HL-60/S4 treated with retinoic acid at 250 ng/mL for 4 days and 3 days (cell line): Measurements from ENCODE around the gene SKI.
"Not testable (repeated sequence)": the region's sequence is repeated elsewhere in the genome, so short reads cannot be mapped to it uniquely, and the experiment has no call there.

Source experiments
- in situ Hi-C: fragments of 300-500 bp; cut with MboI; formaldehyde crosslinking; loops from 2 replicates; pipeline ENCODE4 v1.7.0; 2022; ENCODE audit warnings: low sequenced_read_pairs

Gene SKI

DNA sequence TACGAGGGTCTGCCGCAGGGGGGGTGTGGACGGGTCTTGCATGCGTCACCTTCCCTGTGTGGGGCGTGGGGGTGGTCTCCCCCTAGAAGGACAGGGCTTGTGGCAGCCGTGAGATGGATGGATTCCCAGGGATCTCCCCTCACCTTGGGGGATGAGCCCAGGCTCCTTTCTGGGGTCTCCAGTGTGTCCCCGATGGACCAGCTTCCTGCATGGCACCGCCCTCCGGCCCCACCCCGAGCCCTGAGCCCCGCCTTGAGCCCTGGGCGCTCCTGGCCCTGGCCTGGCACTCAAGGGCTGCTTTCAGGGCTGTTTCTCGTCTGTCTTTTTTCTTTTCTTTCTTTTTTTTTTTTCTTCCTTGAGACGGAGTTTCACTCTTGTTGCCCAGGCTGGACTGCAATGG lies 59.5 kb downstream of the SKI start:
- in situ Hi-C loops: no loop called here

DNA sequence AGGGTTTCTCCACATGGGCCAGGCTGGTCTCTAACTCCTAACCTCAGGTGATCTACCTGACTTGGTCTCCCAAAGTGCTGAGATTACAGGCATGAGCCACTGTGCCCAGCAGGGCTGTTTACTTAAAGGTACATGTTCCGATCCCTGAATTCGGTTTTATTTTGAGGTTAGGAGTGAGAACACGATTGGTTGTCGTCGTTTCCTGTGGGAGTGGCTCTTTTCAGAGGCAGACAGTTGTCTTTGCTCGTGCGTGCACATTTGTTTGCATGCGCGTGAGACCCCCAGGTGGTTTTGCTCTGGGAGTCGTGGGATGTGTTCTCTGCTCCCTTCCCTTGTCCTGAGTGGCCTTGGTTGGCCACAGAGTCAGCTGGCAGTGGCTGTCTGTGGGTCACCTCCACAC lies 60.2 kb downstream of the SKI start:
- in situ Hi-C loops: no loop called here

DNA sequence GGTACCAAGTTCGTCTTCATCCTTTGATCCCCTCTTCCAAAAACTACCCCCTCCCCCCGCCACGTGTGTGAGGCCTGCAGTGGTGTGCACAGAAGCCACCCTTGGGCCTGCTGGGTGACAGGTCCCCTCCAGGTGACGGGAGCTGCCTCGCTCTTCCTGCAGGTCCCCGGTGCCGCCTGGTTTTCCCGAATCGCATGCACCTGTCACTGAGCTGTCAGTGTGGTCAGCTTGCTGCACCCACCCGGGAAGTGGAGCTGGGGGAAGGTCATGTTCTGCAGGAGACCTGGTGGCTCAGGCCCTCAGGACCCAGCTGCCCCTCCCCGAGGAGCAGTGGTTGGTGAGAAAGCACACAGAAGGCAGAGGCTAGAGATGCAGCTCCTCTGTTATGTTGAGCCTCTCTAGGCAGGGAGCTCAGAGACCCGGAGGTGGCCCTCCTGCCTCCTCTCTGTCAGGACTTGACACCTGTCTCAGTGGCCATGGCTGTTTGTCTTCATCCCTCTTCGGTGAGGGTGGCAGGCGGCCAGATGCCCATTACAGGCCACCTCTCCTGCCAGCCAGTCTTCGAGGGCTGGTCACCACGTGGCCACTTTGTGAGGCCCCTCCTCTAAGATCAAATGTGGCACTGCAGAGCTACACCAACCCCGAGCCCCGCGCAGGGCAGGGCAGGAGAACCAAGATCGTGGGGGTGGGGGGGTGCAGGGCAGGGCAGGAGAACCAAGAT lies 60.9 kb downstream of the SKI start:
- in situ Hi-C loops: no loop called here

DNA sequence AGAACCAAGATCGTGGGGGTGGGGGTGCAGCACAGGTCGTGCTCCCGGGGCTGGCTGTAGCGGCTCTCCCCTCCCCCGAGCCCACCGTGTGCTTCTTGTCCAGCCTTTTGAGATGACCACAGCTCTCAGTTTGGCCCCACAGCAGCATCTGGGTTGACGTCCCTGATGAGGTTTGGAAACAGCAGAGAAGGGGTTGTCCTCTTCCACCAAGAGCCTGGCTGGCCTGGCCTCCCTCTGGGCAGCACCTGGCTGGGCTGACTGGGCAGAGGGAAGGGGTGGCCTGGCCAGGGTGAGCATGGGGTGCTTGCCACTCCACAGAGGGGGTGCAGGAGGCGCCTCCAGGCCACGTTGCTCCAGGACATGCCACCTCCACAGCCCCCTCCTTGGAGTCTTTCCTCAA lies 61.5 kb downstream of the SKI start:
- in situ Hi-C loops: no loop called here

DNA sequence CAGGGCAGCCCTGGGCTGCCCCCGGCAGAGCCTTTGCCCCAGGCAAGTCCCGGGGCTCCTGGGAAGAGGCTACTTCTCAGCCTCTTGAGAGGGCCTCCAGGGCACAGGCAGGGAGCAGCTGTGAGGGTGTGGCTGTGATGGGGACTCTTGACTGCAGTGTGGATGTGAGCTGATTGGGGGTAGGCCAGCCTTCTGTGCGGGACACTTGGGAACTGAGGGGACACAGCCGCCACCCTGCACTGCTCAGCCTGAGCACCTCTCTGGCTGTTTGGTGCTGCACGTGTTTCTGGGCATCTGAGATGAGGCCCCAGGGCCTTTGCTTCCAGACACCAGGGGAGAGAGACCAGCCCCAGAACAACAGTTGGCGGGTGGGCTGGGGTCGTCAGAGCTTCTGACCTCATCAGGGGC lies 62.1 kb downstream of the SKI start:
- in situ Hi-C loops: no loop called here

DNA sequence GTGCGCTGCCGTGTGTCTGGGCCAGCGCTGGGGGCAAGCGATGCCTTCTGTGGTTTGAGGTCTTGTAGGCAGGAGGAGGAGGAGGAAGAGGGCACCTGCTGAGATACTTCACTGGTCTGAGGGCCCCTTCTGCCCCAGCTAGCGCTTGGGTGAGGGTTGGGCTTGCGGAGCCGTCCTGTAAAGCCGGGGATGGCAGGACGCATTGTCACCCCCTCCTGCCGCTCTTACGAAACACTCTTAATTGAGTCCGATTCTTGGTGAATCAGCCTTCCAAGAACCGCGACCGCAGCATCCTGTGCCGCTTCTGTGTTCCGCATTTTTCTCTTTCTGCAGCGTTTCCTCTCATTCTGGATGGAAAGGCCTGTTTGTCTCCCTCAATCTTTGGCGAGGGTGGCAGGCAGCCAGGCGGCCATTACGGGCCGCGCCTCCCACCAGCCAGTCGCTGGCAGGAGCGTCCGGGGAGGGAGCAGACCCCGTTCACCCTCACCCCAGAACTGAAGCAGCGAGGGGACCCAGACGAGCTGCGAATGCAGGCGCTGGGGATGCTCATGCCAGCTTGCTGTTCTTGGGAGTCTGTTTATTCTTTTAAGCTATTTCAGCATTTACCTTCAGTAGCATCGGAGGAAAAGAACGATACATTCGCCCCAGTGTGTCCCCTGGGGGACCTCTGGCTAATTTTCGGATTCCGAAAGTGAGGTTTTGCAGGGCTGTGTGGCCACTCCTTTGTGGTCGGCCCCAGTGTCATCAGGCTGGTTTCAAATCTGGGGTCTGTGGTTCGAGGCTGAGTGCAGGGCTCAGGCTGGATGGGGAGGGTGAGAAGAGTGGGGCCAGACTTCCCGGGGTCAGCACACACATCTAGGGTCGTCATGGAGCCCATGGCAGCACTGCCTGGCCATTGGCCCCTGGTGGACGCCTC lies 62.7 kb downstream of the SKI start:
- in situ Hi-C loops: no loop called here

DNA sequence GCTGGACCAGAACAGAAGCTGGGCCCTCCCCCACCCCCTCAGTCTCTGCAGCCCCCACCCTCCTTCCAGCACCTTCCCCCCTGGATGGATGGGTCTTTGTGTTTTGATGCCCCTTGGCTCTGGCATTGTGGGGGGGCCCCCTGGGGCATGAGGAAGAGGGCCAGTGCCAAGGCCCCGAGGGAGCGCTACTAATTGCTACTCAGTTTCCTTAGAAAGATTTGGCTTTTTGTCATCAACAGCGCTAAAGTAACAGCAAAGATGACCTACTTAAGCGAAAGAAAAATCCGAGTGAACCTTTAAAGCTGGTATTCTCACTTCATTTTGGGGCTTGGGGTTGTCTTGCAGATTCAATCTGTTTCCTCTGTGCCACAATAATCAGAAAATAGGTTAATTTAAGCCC lies 63.5 kb downstream of the SKI start:
- in situ Hi-C loops: no loop called here

DNA sequence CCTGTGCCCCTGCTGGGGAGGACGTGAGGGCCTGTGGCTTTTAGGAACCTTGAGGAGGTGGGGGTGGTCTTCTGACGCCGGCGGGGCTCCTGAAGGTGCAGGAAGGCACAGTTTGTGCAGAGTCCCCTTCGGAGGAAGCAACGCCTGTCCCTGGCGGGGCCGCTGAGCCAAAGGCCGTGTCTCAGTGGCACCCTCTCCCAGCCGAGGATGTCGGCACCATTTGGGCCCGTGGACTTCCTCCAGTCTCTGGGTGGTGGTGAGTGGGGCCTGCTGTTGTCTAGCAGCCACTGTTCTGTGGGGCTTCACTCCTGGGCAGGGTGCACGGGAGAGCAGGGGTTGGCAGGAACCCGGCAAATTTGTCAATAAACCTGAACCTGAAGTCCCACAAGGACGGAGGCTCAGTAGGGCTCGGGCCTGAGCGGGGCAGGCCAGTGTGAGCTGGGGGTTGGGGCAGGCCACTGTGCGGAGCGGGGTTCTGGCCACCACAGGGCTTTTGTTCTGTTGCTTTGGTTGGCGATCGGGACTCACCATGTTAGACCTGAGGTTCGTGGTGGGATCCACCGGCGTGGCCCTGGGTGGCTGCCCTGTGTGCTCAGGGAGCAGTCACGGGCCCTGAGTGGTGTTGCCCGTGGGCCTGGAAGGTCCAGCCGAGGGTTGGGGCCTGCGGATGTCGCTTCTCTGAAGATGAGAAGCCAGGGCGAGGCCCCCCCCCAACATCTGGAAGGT lies 64.8 kb downstream of the SKI start:
- in situ Hi-C loops: no loop called here

DNA sequence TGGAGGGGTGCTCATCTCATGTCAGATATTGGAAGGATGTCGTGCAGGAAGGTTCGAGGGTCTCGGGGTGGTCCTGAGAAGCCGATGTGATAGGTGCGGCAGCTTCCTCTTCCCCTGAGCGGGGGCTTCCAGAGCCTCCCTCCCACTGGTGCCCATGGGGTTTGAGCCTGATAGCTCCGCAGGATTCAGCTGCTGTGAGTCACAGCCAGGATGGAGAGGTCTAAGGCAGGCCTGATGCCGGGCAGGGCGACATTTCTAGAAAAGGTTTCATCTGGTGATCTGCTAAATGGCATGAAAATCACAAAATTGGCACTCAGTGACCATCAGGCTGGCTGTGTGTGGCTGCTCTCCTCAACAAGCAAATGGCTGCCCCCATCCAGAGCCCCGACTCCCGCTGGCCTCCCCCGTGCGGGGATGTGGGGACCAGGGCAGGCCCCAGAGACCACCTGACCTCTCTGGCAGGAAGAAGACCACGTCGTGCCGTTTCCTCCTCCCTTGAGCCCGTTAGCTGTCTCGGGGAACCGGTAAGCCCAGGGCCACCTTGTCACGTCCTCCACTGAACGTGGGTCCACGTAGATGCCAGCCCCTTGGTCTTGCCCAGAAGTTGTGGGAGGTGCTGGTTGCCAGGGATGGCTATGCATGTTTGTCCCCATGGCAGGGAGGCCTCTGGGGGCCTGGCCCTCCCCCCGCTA lies 66.1 kb downstream of the SKI start:
- in situ Hi-C loops: no loop called here

DNA sequence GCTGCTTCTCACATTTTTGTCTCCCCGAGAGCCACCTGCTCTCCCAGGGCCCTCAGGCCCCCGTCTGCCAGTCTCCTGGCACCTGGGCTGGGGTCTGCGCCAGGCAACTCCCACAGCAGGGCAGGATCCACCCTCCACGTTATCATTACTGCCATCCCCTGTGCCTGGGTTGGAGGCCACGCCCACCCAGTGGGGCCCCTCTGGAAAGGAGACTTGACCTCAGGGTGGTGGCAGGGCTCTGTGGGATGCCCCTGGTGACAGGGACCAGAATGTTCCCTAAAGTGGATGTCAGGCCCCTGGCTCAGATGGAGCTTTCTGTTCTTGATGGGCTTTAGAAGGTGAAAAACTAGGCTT lies 66.6 kb downstream of the SKI start:
- in situ Hi-C loops: no loop called here

DNA sequence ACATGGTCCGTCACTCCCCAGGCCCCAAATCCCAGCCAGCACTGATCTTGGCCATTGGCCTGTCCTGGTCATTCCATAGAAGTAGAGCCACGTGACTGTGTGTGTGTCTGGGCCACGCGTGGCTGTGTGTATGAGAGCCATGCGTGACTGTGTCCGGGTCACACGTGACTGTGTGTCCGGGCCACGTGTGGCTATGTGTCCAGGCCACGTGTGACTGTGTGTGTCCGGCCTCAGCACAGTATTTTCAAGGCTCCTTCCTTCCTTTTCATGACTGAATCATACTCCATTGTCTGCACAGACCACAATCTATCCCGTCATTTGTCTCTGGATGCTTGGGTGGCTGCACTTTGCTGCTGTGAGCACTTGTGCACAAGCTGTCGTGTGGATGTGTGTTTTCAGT lies 67.4 kb downstream of the SKI start:
- in situ Hi-C loops: no loop called here

DNA sequence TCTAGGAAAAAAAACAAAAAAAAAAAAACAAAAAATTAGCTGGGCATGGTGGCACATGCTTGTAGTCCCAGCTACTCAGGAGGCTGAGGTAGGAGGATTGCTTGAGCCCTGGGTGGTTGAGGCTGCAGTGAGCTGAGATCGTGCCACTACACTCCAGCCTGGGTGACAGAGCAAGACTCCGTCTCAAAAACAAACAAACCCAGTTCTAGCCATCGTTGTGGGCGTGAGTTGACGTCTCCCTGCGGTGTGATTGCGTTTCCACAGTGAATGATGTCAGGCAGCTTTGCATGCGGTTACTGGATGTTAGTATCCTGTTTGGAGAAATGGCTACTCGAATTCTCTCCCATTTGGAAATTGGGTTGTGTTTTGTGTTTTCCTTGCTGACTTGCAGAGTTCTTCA lies 68.1 kb downstream of the SKI start:
- in situ Hi-C loops: not testable (repeated sequence)

DNA sequence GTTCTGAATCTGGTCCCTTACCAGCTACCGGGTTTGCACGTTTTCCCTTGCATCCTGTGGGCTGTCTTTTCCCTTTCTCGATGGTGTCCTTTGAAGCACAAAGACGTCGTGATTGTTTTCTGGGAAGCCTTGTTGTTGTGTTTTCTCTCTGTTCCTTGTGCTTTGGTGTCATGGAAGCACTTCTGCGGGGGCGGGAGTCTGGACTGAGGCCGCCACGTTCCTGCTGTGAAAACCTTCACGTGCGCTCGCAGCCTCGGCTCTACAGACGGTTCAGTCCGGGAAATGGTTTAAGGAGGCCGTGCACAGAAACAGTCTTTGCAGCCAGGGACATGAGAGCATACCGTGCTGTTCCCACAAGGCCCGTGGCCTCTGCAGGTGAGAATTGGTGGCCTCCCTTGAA lies 68.5 kb downstream of the SKI start:
- in situ Hi-C loops: no loop called here

DNA sequence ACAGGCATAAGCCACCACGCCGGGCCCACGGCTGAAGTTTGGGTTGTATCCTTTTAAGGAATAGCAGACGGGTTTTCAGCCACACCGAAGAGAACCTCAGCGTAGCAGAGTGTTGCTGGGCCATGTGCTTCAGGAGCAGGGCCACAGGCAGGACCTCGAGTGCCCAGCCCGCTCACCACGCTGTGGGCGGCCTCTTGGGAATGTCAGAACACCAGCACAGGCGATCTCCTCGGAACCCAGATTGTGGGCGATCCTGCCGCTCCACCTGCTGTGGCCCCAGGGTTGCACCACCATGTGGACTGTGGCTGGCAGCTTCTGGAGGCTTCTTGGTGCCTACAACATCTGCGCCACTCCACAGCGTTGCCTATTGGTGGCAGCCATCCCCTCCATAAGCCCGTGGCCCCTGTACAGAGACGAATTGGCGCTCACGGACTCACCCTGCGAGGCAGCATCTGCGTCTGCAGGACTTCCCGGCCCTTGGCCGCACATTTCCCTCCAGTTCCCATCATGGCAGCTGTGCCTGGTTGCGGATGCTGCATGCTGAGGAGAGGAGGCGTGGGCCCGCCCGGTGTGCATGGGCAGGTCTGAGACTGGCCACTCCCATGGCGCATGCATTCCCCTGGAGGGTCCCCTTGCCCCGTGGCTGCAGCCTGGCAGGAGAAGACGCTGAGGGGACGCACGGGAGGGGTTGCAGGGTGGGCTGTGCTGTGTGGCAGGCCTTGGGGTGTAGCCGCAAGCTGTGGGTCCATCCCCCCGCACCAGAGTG lies 69.3 kb downstream of the SKI start:
- in situ Hi-C loops: no loop called here

DNA sequence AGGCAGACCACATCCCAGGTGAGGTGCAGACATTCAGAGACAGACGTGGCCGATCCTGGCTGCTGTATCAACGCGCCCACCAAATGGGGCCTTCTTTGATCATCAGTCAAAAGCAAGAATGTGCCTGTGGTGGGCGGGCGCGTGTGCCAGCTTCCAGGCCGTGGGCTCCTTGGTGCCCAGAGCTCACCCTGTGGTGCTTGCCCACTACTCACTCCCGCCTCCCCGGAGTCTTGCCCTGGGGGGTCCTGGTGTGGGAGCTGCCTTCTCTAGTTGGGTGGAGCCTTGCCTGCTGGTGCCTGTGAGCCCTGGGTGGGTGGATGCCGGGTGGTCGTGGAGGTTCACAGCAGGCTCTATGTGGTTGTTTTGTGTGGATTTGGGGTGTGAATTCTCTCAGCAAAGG lies 70.6 kb downstream of the SKI start:
- in situ Hi-C loops: no loop called here

DNA sequence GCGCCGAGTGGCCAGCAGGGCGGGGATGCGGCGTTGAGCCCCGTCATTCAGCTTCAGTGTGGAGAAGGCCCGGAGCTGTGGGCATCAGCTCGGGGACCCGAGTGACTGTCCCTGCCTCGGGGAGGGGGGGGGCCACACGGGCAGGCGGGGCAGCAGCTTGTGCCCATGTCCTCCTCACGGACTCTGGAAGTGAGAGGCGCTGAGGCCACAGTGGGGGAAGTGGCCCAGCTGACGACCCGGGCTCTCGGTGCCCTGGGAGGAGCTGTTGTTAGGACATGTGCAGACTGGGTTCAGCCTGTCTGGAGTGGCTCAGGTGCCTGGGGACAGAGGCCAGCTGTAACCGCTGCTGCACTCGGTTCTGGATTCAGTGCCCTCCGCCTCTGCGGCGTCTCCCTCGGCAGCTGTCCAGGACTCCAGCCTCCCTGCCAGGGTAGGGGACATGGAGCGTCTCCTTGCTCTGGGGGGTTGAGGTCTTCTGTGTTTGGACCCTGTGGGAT lies 71.1 kb downstream of the SKI start:
- in situ Hi-C loops: no loop called here

DNA sequence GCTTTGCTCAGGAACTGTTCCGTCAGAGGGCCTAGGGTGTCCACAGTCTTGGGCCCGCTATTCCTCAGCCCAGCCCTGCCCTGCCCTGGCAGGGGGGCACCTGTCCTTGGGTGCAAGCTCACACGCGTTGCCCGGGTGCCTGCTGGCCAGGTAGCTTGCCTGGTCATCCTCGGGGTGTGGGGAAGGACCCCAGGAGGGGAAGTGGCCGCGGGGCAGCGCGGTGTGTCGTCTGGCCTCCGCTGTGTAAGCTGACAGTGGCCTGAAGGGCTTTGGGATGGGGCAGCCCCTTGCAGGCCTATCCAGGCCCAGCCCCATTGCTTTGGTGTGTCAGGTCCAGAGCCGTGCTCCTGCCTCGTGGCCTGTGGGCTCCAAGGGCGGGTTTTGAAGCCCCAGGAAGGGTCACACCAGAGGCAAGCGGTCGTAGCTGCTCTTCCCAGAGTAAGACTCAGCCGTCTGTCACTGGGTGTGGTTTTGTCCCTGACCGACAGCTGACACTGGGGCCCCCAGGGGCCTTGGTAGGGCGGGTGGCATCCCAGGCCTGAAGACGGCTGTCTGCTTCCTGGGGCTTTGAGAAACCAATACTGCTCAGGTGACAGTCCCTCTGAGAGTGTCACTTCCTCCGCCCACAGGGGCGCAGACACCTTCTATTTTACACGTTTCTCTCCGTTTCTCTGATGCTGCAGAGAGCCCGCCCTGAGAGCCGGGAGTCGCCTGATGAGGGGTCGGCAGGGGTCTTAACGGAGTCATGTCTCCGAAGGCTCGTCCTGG lies 72.1 kb downstream of the SKI start:
- in situ Hi-C loops: no loop called here

DNA sequence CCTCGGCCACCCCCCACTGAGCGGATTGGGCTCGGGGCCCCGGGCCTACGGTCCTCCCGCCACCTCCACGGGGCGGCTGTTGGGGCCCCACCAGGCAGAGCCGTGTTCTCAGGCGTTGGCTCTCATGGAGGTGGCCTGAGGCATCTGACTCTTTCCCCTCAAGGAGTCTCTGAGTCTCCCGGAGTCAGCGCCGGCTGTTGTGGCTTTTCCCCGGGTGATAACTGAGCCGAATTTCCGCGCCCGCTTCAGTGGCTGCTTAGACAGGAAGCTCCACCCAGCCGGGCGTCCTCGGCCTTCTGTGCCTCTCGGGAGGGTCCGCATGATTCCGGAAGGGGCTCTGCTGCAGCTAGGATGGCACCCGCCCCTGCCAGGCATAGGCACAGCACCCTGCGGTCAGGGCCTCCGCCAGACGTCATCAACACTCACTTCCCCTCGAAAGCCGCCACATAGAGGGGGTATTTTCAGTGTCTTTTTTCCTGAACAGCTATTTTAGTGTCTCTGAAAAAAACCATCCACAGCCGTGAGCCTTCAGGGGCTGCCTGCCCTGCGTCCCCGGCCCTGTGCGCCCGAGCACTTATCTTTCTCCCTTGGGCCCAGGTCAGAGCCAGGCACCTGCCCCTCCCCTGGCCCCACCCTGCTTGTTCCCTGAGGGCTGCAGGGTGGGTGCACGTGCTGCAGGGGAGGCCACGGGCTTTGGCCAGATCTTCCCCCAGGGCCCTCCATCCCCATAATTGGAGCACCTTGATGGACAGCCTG lies 72.9 kb downstream of the SKI start:
- in situ Hi-C loops: no loop called here
